Measurements from ENCODE around the gene APBB1IP. TPM values are rescaled to one million over a fixed set of nuclear protein-coding genes. Genes with fewer than 3 reads are reported as not detected.

APBB1IP gene
- total RNA-seq, 1 experiment from 2014 or later = not detected

DNA sequence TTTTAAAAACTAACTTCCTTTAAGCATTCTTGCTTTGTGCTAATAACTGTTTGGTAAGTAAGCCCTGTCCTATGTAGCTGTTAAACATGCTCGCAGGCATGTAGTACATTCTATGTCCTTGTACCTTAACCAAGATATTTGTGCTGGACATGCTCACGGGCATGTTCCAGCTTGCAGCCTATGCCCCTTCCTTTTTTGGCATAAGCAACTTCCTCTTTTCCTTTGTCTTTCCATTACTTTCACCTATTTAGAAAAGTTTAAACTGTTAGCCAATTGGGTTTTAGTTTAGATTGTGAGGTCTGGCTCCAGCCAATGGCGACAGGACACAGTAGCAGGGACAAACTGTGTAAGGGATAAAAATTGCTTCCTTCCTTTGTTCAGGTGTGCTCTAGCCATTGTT, 14.4 kb upstream of the APBB1IP start:
- no CpG with 5 or more reads among the region's 3 CpGs for WGBS (ENCODE audit: extremely low coverage, insufficient read length, low lambda C conversion rate)
- Histone ChIP-seq H2AK5ac (ENCODE audit: insufficient read length, low read length) (no peak overlapping the region), H3K4me2 (ENCODE audit: insufficient read depth, insufficient read length, low read length) (no peak overlapping the region), H2BK120ac (ENCODE audit: low read depth, low read length, poor library complexity, severe bottlenecking) (no peak overlapping the region), H4K20me1 (ENCODE audit: control insufficient read depth, insufficient read depth, insufficient read length) (no peaks in the 10 kb centered on the region), H3K56ac (ENCODE audit: insufficient read length, low read depth, low read length) (no peak overlapping the region), H3K27ac (ENCODE audit: insufficient read length, low read depth, low read length) (no peak overlapping the region), H4K8ac (replicated peaks; ENCODE audit: insufficient read length, low read depth, low read length) (no peak overlapping the region), H2AFZ (ENCODE audit: low read length) (no peak overlapping the region), H3K27me3 (ENCODE audit: insufficient read depth, low read length) (no peaks in the 10 kb centered on the region), H3K4me1 (ENCODE audit: insufficient read depth, low read length) (no peaks in the 10 kb centered on the region), H2BK12ac (ENCODE audit: insufficient read length, low read depth, low read length) (no peak overlapping the region), H3K9ac (ENCODE audit: extremely low read depth, insufficient read length, low read length) (no peak overlapping the region), H3K4ac (ENCODE audit: low read depth, low read length) (no peak overlapping the region), H3T11ph (ENCODE audit: low read length) (no peak overlapping the region), H2BK5ac (ENCODE audit: insufficient read length, low read length) (no peak overlapping the region), H3K79me1 (ENCODE audit: insufficient read depth, low read depth, low read length, poor library complexity, severe bottlenecking) (no peaks in the 10 kb centered on the region), H3K14ac (ENCODE audit: insufficient read depth, low read length) (no peak overlapping the region), H3K79me2 (ENCODE audit: insufficient read depth, low read length) (no peaks in the 10 kb centered on the region), H3K18ac (ENCODE audit: insufficient read length, low read depth, low read length) (no peak overlapping the region), H3K9me3 (ENCODE audit: control insufficient read depth, low read depth, low read length) (no peaks in the 10 kb centered on the region), H3K23me2 (ENCODE audit: insufficient read length, low read depth, low read length, poor library complexity, severe bottlenecking) (no peaks in the 10 kb centered on the region), H2BK15ac (ENCODE audit: low read depth, low read length) (no peak overlapping the region), H3K23ac (ENCODE audit: insufficient read length, low read depth, low read length) (no peak overlapping the region), H4K5ac (ENCODE audit: insufficient read length, low read depth, low read length) (no peak overlapping the region), H4K91ac (ENCODE audit: insufficient read length, low read depth, low read length) (no peak overlapping the region), H2BK20ac (ENCODE audit: low read depth, low read length, poor library complexity, severe bottlenecking) (no peak overlapping the region)
- no peak overlapping the region for H3K27ac Mint-ChIP-seq
- H3K9me3 Mint-ChIP-seq = peaks cover 2 to 3% of the 10 kb centered on the region in 2 experiments; a peak in 2 of 5 replicates
- H3K4me3 Mint-ChIP-seq = no peak overlapping the region
- no peaks in the 10 kb centered on the region; a peak in 1 of 7 replicates for H3K36me3 Mint-ChIP-seq (ENCODE audit: insufficient read depth in 1 of 3, low read depth in 3 of 3)
- TF ChIP-seq, protein P1, sequence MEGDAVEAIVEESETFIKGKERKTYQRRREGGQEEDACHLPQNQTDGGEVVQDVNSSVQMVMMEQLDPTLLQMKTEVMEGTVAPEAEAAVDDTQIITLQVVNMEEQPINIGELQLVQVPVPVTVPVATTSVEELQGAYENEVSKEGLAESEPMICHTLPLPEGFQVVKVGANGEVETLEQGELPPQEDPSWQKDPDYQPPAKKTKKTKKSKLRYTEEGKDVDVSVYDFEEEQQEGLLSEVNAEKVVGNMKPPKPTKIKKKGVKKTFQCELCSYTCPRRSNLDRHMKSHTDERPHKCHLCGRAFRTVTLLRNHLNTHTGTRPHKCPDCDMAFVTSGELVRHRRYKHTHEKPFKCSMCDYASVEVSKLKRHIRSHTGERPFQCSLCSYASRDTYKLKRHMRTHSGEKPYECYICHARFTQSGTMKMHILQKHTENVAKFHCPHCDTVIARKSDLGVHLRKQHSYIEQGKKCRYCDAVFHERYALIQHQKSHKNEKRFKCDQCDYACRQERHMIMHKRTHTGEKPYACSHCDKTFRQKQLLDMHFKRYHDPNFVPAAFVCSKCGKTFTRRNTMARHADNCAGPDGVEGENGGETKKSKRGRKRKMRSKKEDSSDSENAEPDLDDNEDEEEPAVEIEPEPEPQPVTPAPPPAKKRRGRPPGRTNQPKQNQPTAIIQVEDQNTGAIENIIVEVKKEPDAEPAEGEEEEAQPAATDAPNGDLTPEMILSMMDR (conservative IDR thresholded peaks at IDR 0.05) = no peak
- DNase-seq = no peak
- H3K27me3 Mint-ChIP-seq (ENCODE audit: low read depth) = no peaks in the 10 kb centered on the region; the same call in none of the 2 replicates
- peaks cover 4 to 8% of the 10 kb centered on the region in 2 experiments; a peak in 3 of 4 replicates for H3K4me1 Mint-ChIP-seq

All from H9 (cell line).